Peyer's patch (tissue), 4 donors: ENCODE measurements around the gene MAN1A1.

Source experiments
- CTCF ChIP-seq, 6 experiments: fragments of 450-650 bp in 4 of 6; fragments of 200-600 bp in 2 of 6; sonication (generic) in 1 of 6; IDR thresholded peaks; one replicate each; pipeline ENCODE4 v1.5.1; 2017 to 2019; ENCODE audit warnings: antibody characterized with exemption in 6 of 6, mild to moderate bottlenecking in 3 of 6, moderate library complexity in 1 of 6
- POLR2A ChIP-seq, 2 donors: fragments of 450-650 bp; IDR thresholded peaks; one replicate each; pipeline ENCODE4 v1.5.1; 2017; ENCODE audit warnings: antibody characterized with exemption in 2 of 2, mild to moderate bottlenecking in 2 of 2, moderate library complexity in 2 of 2

DNA sequence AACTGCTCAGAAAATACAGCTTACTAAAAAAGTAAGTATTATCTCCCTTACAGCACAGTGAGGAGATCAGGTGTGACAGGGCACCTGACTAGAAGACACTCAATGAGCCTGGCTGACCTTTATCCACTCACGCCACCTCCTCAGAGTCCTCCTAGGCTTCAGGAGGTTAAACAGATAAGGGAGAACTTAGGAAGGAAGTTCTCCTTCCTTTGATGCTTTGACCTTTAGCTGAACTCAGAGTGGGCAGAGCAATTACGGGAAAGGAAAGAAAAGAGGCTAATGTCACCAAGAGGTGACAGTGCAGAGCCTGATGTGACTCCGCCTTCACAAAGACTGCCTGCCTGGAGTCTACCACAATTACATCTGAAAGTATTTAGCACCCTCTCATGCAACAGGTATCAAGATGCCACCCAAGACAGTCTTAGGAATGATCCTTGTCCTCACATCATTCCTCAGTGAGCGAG lies 36.7 kb downstream of the MAN1A1 start:
- TF ChIP-seq CTCF (IDR thresholded peaks at IDR 0.05): no peak
- TF ChIP-seq POLR2A (IDR thresholded peaks at IDR 0.05): peak in 1 of 2 donors; percentile 15
